ENCODE data around the gene SEMA3D. TPM values are rescaled to one million over a fixed set of nuclear protein-coding genes. Genes with fewer than 3 reads are reported as not detected.

SEMA3D gene
- total RNA-seq = 0.33 and 0.51 TPM in 2 replicates

GRCh38 chr7:85186521-85187241, at the start of gene SEMA3D:
Gene SEMA3D, minus strand, starts transcription at chr7:85187056. Its CDS starts 65,165 bp downstream, at chr7:85121891.

Data from mesangial cell (primary cell).